ENCODE measurements around the gene TPPP2. TPM values are rescaled to one million over a fixed set of nuclear protein-coding genes. Genes with fewer than 3 reads are reported as not detected.

The TPPP2 gene
- total and polyA plus RNA-seq, 9 of the 15 experiments (the other 6 are each of a cell fraction or from before 2014, with no cell fraction given) = 0.18 TPM; not detected in 8

- no peak for TF ChIP-seq ZFP1 (CRISPR knock-in tag; IDR thresholded peaks at IDR 0.05)
- TF ChIP-seq LARP7 (IDR thresholded peaks at IDR 0.05) = no peak
- no peak for TF ChIP-seq MTA3 (IDR thresholded peaks at IDR 0.05; ENCODE audit: borderline replicate concordance)
- TF ChIP-seq UBTF (IDR thresholded peaks at IDR 0.05; ENCODE audit: borderline replicate concordance in 1 of 2, low read depth in 2 of 2, low read length in 2 of 2) = 0 out of 4 replicates have a peak, but pooled peaks of 1 of the 2 experiments have one; percentile 26
- TF ChIP-seq ELK3 (CRISPR knock-in tag; IDR thresholded peaks at IDR 0.05) = no peak
Measured at GRCh38 chr14:21068521-21069387, 38.7 kb downstream of the TPPP2 start (continued).

Measured in K562 (cell line).